Breast epithelium (tissue), 3 donors: ENCODE measurements around the gene NGB.

Source experiments
- POLR2A ChIP-seq: fragments of 450-650 bp; IDR thresholded peaks from one replicate; pipeline ENCODE4 v1.6.1; 2016; ENCODE audit warnings: antibody characterized with exemption, mild to moderate bottlenecking, moderate library complexity
- TF ChIP-seq, protein P1 (sequence below), 3 donors: fragments of 450-650 bp; IDR thresholded peaks; one replicate each; pipeline ENCODE4 v1.5.1; 2016 to 2017; ENCODE audit warnings: antibody characterized with exemption in 3 of 3, mild to moderate bottlenecking in 3 of 3, moderate library complexity in 3 of 3

DNA sequence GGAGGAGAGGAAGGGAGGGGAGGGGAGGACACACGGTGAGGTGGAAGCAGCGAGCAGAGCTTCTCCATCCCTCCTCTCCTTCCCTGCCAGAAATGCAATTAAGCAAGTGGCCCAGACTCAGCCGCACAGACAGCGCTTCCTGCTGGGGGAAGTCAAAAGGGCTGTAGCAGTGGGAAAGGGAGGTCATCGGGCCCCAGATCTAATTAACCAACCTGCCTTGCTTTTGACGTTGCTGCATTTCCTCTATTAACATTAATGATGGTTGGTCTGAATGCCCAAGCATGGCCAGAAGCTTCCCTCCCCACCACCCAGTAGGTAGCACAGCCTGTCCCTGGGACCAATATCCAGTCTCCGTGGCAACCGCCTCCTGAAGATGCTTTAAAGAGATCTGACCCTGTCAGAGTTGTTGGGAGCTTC is 4.6 kb upstream of the NGB start:
- TF ChIP-seq, protein P1, sequence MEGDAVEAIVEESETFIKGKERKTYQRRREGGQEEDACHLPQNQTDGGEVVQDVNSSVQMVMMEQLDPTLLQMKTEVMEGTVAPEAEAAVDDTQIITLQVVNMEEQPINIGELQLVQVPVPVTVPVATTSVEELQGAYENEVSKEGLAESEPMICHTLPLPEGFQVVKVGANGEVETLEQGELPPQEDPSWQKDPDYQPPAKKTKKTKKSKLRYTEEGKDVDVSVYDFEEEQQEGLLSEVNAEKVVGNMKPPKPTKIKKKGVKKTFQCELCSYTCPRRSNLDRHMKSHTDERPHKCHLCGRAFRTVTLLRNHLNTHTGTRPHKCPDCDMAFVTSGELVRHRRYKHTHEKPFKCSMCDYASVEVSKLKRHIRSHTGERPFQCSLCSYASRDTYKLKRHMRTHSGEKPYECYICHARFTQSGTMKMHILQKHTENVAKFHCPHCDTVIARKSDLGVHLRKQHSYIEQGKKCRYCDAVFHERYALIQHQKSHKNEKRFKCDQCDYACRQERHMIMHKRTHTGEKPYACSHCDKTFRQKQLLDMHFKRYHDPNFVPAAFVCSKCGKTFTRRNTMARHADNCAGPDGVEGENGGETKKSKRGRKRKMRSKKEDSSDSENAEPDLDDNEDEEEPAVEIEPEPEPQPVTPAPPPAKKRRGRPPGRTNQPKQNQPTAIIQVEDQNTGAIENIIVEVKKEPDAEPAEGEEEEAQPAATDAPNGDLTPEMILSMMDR (IDR thresholded peaks at IDR 0.05): no peak
- TF ChIP-seq POLR2A: no peak
